Suprapubic skin (tissue), 4 donors: ENCODE results near the gene CMPK1. TPM values are rescaled to one million over a fixed set of nuclear protein-coding genes. Genes with fewer than 3 reads are reported as not detected.

ENCODE experiments used
- DNase-seq, 2 donors: peaks; one replicate each; pipeline ENCODE4 v3.0.0-alpha.2; 2019; ENCODE audit warnings: low spot score in 2 of 2
- H3K27ac ChIP-seq: fragments of 200-600 bp; sonication (generic); one replicate; pipeline ENCODE4 v1.5.1; 2019
- H3K27me3 ChIP-seq: fragments of 200-600 bp; sonication (generic); one replicate; pipeline ENCODE4 v1.5.1; 2019
- H3K36me3 ChIP-seq: fragments of 200-600 bp; sonication (generic); one replicate; pipeline ENCODE4 v1.5.1; 2019
- H3K4me1 ChIP-seq: fragments of 200-600 bp; sonication (generic); one replicate; pipeline ENCODE4 v1.5.1; 2019
- H3K4me3 ChIP-seq: fragments of 200-600 bp; sonication (generic); one replicate; pipeline ENCODE4 v1.5.1; 2019; ENCODE audit warnings: mild to moderate bottlenecking
- H3K9me3 ChIP-seq: fragments of 200-600 bp; sonication (generic); one replicate; pipeline ENCODE4 v1.5.1; 2019
- CTCF ChIP-seq, 2 donors: fragments of 200-600 bp in 1 of 2; fragments of 450-650 bp in 1 of 2; sonication (generic) in 1 of 2; IDR thresholded peaks; one replicate each; pipeline ENCODE4 v1.5.1; 2016 to 2019; ENCODE audit warnings: antibody characterized with exemption in 2 of 2, mild to moderate bottlenecking in 1 of 2, moderate library complexity in 1 of 2
- EP300 ChIP-seq: sonication (generic); formaldehyde crosslinking; IDR thresholded peaks from one replicate; pipeline ENCODE4 v1.6.1; 2017; ENCODE audit warnings: antibody characterized with exemption
- POLR2A ChIP-seq, 2 donors: fragments of 450-650 bp; IDR thresholded peaks; one replicate each; pipeline ENCODE4 v1.6.1; 2017; ENCODE audit warnings: antibody characterized with exemption in 2 of 2, mild to moderate bottlenecking in 2 of 2, moderate library complexity in 2 of 2
- POLR2AphosphoS5 ChIP-seq, 3 donors: sonication (generic); formaldehyde crosslinking; IDR thresholded peaks; one replicate each; pipeline ENCODE4 v1.6.1; 2017; ENCODE audit warnings: antibody characterized with exemption in 3 of 3
- WGBS: methylation state at CpG from one replicate; pipeline ENCODE4 v1.1.5; 2018; 5-methylcytosine and 5-hydroxymethylcytosine counted together
- total RNA-seq, 4 donors: library from RNA; depleted of rRNA; stranded (reverse); fragments of >200 nt; gene quantifications; one replicate each; pipeline ENCODE4 v1.1.0, GENCODE V29; 2016

Gene CMPK1
- total RNA-seq, 4 donors from 2014 or later: 69.4 to 94.4 (median 81.6) TPM

- 77% methylated on average over 4 of the region's 4 CpGs for WGBS
- Histone ChIP-seq H3K36me3 (no peaks in the 10 kb centered on the region), H3K9me3 (no peaks in the 10 kb centered on the region), H3K4me1 (no peaks in the 10 kb centered on the region), H3K27ac (no peak overlapping the region), H3K27me3 (peaks cover 4% of the 10 kb centered on the region), H3K4me3 (no peak overlapping the region)
- DNase-seq: no peak
- no peak for TF ChIP-seq EP300
- no peak for TF ChIP-seq POLR2A (IDR thresholded peaks at IDR 0.05)
- no peak for TF ChIP-seq CTCF (IDR thresholded peaks at IDR 0.05)
- TF ChIP-seq POLR2AphosphoS5 (IDR thresholded peaks at IDR 0.05): no peak
Measured at GRCh38 chr1:47402591-47402990, 69.0 kb downstream of the CMPK1 start.

- no peaks in the 10 kb centered on the region for H3K36me3 ChIP-seq
- DNase-seq: no peak
- H3K4me3 ChIP-seq: no peak overlapping the region
- no peaks in the 10 kb centered on the region for H3K4me1 ChIP-seq
- TF ChIP-seq CTCF (IDR thresholded peaks at IDR 0.05) (no peak), POLR2AphosphoS5 (IDR thresholded peaks at IDR 0.05) (no peak), POLR2A (IDR thresholded peaks at IDR 0.05) (no peak), EP300 (no peak)
- WGBS: 83% methylated on average over 4 of the region's 4 CpGs
- no peaks in the 10 kb centered on the region for H3K9me3 ChIP-seq
- peaks cover 4% of the 10 kb centered on the region for H3K27me3 ChIP-seq
- H3K27ac ChIP-seq: no peak overlapping the region
Measured at GRCh38 chr1:47403321-47403910, 69.8 kb downstream of the CMPK1 start.

GRCh38 chr1:47405697-47406096 is 72.1 kb downstream of the CMPK1 start:
- H3K27me3 ChIP-seq: no peaks in the 10 kb centered on the region
- 47% methylated on average over 5 of the region's 5 CpGs for WGBS

GRCh38 chr1:47406966-47407365 is 73.4 kb downstream of the CMPK1 start:
- Histone ChIP-seq H3K27ac (no peak overlapping the region), H3K4me1 (no peaks in the 10 kb centered on the region), H3K4me3 (no peak overlapping the region), H3K27me3 (no peaks in the 10 kb centered on the region), H3K36me3 (no peaks in the 10 kb centered on the region), H3K9me3 (no peaks in the 10 kb centered on the region)
- DNase-seq: no peak
- 92% methylated on average over 5 of the region's 5 CpGs for WGBS
- TF ChIP-seq CTCF (IDR thresholded peaks at IDR 0.05) (no peak), EP300 (no peak), POLR2AphosphoS5 (IDR thresholded peaks at IDR 0.05) (no peak), POLR2A (IDR thresholded peaks at IDR 0.05) (no peak)

More at GRCh38 chr1:47405697-47406096, 72.1 kb downstream of the CMPK1 start:
- no peaks in the 10 kb centered on the region for H3K36me3 ChIP-seq
- no peaks in the 10 kb centered on the region for H3K9me3 ChIP-seq
- H3K4me3 ChIP-seq: no peak overlapping the region
- no peaks in the 10 kb centered on the region for H3K4me1 ChIP-seq
- no peak for DNase-seq
- TF ChIP-seq POLR2A (IDR thresholded peaks at IDR 0.05): no peak
- no peak for TF ChIP-seq EP300
- TF ChIP-seq CTCF (IDR thresholded peaks at IDR 0.05): no peak
- no peak for TF ChIP-seq POLR2AphosphoS5 (IDR thresholded peaks at IDR 0.05)
- no peak overlapping the region for H3K27ac ChIP-seq

- Histone ChIP-seq H3K4me1 (no peaks in the 10 kb centered on the region), H3K9me3 (no peaks in the 10 kb centered on the region), H3K27ac (no peak overlapping the region), H3K27me3 (no peaks in the 10 kb centered on the region), H3K36me3 (no peaks in the 10 kb centered on the region), H3K4me3 (no peak overlapping the region)
- 93% methylated on average over 3 of the region's 3 CpGs for WGBS
- TF ChIP-seq CTCF (IDR thresholded peaks at IDR 0.05) (no peak), EP300 (no peak), POLR2A (IDR thresholded peaks at IDR 0.05) (no peak), POLR2AphosphoS5 (IDR thresholded peaks at IDR 0.05) (no peak)
- DNase-seq: no peak
Measured at GRCh38 chr1:47407481-47407880, 73.9 kb downstream of the CMPK1 start.
